HepG2 (cell line): ENCODE data around the gene UNG. TPM values are rescaled to one million over a fixed set of nuclear protein-coding genes. Genes with fewer than 3 reads are reported as not detected.

Experiments used
- ATAC-seq: fragments of 200-7000 bp; cut with Tn5 transposase; 3 replicates; pipeline ENCODE4 v1.9.1; 2020; ENCODE audit warnings: mild to moderate bottlenecking, moderate library complexity
- BruUV-seq: library from RNA; stranded (reverse); fragments of 400-500 nt; replicated peaks from 2 replicates; lab custom pipeline; 2021; lab: Mats Ljungman, UMichigan
- CTCF ChIA-PET: fragments of 300-600 bp; formaldehyde crosslinking; extraction: SDS; loops from one replicate; lab custom pipeline; 2021; ENCODE audit warnings: low total read pairs, inconsistent platforms, low intra/inter-chr PET ratio; lab: Yijun Ruan, JAX
- POLR2A ChIA-PET: fragments of 350-600 bp; sonication (Branson Sonifier 250); formaldehyde crosslinking; loops from one replicate; lab custom pipeline; 2020; ENCODE audit warnings: antibody characterized with exemption, inconsistent platforms; lab: Yijun Ruan, JAX
- DNase-seq: peaks from one replicate; pipeline ENCODE4 v3.0.0-alpha.2; 2015; ENCODE audit warnings: low spot score
- FAIRE-seq: peaks from 3 replicates; lab custom pipeline; 2011; peaks lifted over from hg19 to GRCh38; lab: Jason Lieb, UNC
- H2AFZ ChIP-seq: one replicate; pipeline ENCODE4 v1.6.1; 2011; ENCODE audit warnings: low read length, inconsistent platforms
- H3K27ac ChIP-seq: fragments of 300-600 bp; 3 replicates; pipeline ENCODE4 v1.8.0; 2011; ENCODE audit warnings: mixed run types, mild to moderate bottlenecking, mixed read lengths, low read length, inconsistent platforms; ENCODE audit not compliant: insufficient read depth; ENCODE audit errors: extremely low read length
- H3K27me3 ChIP-seq, 2 experiments: fragments of 200-600 bp in 1 of 2; 2 replicates in 1 of 2; 3 replicates in 1 of 2; pipeline versions ENCODE4 v1.6.0 to v1.8.0; 2011; ENCODE audit warnings: low read length in 2 of 2, mild to moderate bottlenecking in 2 of 2, moderate library complexity in 2 of 2, inconsistent platforms in 1 of 2; ENCODE audit not compliant: insufficient read depth in 2 of 2, control insufficient read depth in 1 of 2
- H3K36me3 ChIP-seq, 2 experiments: fragments of 200-600 bp in 1 of 2; replicated peaks in 1 of 2; 2 replicates in 1 of 2; 3 replicates in 1 of 2; pipeline versions ENCODE4 v1.5.1 to v1.8.0; 2011; ENCODE audit warnings: low read length in 2 of 2, inconsistent platforms in 1 of 2; ENCODE audit not compliant: insufficient read depth in 2 of 2, control insufficient read depth in 1 of 2
- H3K4me1 ChIP-seq: 2 replicates; pipeline ENCODE4 v1.5.1; 2012; ENCODE audit warnings: low read length, inconsistent platforms; ENCODE audit not compliant: insufficient read depth
- H3K4me2 ChIP-seq: 2 replicates; pipeline ENCODE4 v1.6.0; 2011; ENCODE audit warnings: low read depth, low read length, inconsistent platforms
- H3K4me3 ChIP-seq, 3 experiments: fragments of 200-600 bp in 1 of 3; sonication (generic), shearing (Covaris generic) in 1 of 3; replicated peaks in 1 of 3; 2 replicates each; pipeline ENCODE4 v1.5.1; 2011 to 2016; ENCODE audit warnings: low read length in 3 of 3, inconsistent platforms in 2 of 3, low read depth in 2 of 3, mild to moderate bottlenecking in 2 of 3, control low read depth in 1 of 3, mixed read lengths in 1 of 3; ENCODE audit not compliant: insufficient read depth in 1 of 3
- H3K79me2 ChIP-seq: one replicate; pipeline ENCODE4 v1.6.1; 2011; ENCODE audit warnings: low read length, inconsistent platforms; ENCODE audit not compliant: insufficient read depth
- H3K9ac ChIP-seq: 2 replicates; pipeline ENCODE4 v1.6.0; 2011; ENCODE audit warnings: mild to moderate bottlenecking, low read depth, low read length, inconsistent platforms; ENCODE audit not compliant: insufficient read depth
- H3K9me3 ChIP-seq: 2 replicates; pipeline ENCODE4 v1.5.1; 2012; ENCODE audit warnings: mild to moderate bottlenecking, low read length
- H4K20me1 ChIP-seq: 2 replicates; pipeline ENCODE4 v1.6.0; 2011; ENCODE audit warnings: inconsistent platforms, mild to moderate bottlenecking, low read length, moderate library complexity; ENCODE audit not compliant: insufficient read depth
- ARID4A ChIP-seq: sonication (generic); formaldehyde crosslinking; IDR thresholded peaks from 2 replicates; pipeline ENCODE4 v1.5.0; 2020; ENCODE audit warnings: mild to moderate bottlenecking, missing genetic modification reagents, borderline replicate concordance
- ARID5B ChIP-seq: IDR thresholded peaks from 2 replicates; pipeline ENCODE4 v1.4.0; 2020; ENCODE audit warnings: mild to moderate bottlenecking, missing genetic modification reagents
- HMG20B ChIP-seq: conservative IDR thresholded peaks from 2 replicates; pipeline ENCODE4 v1.6.1; 2016; ENCODE audit warnings: missing genetic modification reagents, missing compliant biosample characterization
- MATR3 ChIP-seq: sonication (generic); formaldehyde crosslinking; IDR thresholded peaks from 2 replicates; pipeline ENCODE4 v1.4.0; 2020; ENCODE audit warnings: missing genetic modification reagents
- MEIS1 ChIP-seq: sonication (generic); formaldehyde crosslinking; IDR thresholded peaks from 2 replicates; pipeline ENCODE4 v1.9.0; 2021; ENCODE audit warnings: mild to moderate bottlenecking, missing genetic modification reagents, moderate library complexity, borderline replicate concordance
- PCBP1 ChIP-seq: fragments of 200-400 bp; formaldehyde crosslinking; IDR thresholded peaks from 2 replicates; pipeline ENCODE4 v1.6.1; 2017; ENCODE audit warnings: mild to moderate bottlenecking, low read depth, low read length, borderline replicate concordance
- SMAD1 ChIP-seq: sonication (generic); formaldehyde crosslinking; IDR thresholded peaks from 2 replicates; pipeline ENCODE4 v1.4.0; 2020; ENCODE audit warnings: missing genetic modification reagents, low read depth, mild to moderate bottlenecking, borderline replicate concordance
- ZNF207 ChIP-seq: fragments of 450-650 bp; IDR thresholded peaks from 2 replicates; pipeline ENCODE4 v1.6.1; 2016; ENCODE audit warnings: antibody characterized with exemption, borderline replicate concordance
- ZNF678 ChIP-seq: sonication (generic); formaldehyde crosslinking; IDR thresholded peaks from 2 replicates; pipeline ENCODE4 v1.4.0; 2020; ENCODE audit warnings: mild to moderate bottlenecking, missing genetic modification reagents
- ZNF891 ChIP-seq: sonication (generic); formaldehyde crosslinking; IDR thresholded peaks from 2 replicates; pipeline ENCODE4 v1.5.0; 2020; ENCODE audit warnings: mild to moderate bottlenecking, missing genetic modification reagents
- WGBS: methylation state at CpG from one replicate; pipeline ENCODE4 v1.1.6; 2017; ENCODE audit warnings: low lambda C conversion rate; 5-methylcytosine and 5-hydroxymethylcytosine counted together
- in situ Hi-C: cut with HindIII; loops from 2 replicates; pipeline ENCODE4 v1.10.0; 2017; ENCODE audit warnings: low pct_unique_long_range_greater_than_20kb; ENCODE audit not compliant: extremely low pct_ligation_motif_present
- intact Hi-C: fragments of 100-400 bp; cut with micrococcal nuclease; formaldehyde crosslinking; loops from one replicate; pipeline ENCODE4 v1.10.0; 2022; ENCODE audit not compliant: unreplicated experiment
- polyA plus RNA-seq, 8 experiments: library from polyadenylated mRNA; depleted of rRNA in 3 of 8; stranded (reverse) in 7 of 8; unstranded in 1 of 8; fragments of >200 nt; fragmentation: Illumina TruSeq in 4 of 8; extraction: Trizol in 4 of 8; gene quantifications; 2 replicates each; pipeline versions ENCODE4 v1.2.1 to v1.2.3, GENCODE V29; 2011 to 2016; ENCODE audit warnings: low read depth in 4 of 8, missing spikeins in 1 of 8, mixed read lengths in 1 of 8; ENCODE audit not compliant: insufficient read depth in 1 of 8
- total RNA-seq, 5 experiments: library from RNA; depleted of rRNA; stranded (reverse); fragments of >200 nt; fragmentation: Illumina TruSeq; extraction: Trizol; gene quantifications; 2 replicates each; pipeline ENCODE4 v1.2.3, GENCODE V29; 2016; ENCODE audit warnings: low read depth in 1 of 5
- TF ChIP-seq, protein P1 (sequence below): IDR thresholded peaks from 2 replicates; pipeline ENCODE4 v1.6.1; 2016; ENCODE audit warnings: missing genetic modification reagents, missing compliant biosample characterization

Gene UNG
- total and polyA plus RNA-seq, 2 of the 13 experiments (the other 11 are each of a cell fraction or from before 2014, with no cell fraction given) = 23.3 to 114 TPM

DNA sequence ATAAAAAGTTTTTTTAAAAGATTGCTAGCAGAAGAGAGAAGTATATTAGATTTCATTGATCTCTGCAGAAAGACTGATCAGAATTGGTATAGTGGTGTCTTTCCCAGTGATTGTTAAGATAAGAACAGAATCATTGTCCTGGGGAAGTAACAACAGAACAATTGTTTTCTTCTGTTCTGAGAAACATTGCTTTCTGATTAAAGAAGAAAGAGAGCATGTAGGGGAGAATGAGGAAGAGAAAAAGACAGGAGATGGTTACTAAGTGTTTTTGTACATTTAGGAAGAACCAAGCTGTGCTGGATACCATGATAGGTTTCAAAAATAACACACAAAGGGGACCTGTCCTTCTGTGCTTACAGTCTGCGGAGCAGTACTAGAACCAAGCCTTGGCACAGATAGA is 40.0 kb upstream of the UNG start (continued):
- TF ChIP-seq MATR3 (CRISPR knock-in tag) (no peak), HMG20B (CRISPR knock-in tag) (no peak), ARID5B (CRISPR knock-in tag) (no peak), MEIS1 (CRISPR knock-in tag) (no peak)
- TF ChIP-seq, protein P1, sequence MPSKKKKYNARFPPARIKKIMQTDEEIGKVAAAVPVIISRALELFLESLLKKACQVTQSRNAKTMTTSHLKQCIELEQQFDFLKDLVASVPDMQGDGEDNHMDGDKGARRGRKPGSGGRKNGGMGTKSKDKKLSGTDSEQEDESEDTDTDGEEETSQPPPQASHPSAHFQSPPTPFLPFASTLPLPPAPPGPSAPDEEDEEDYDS (CRISPR knock-in tag) = no peak

DNA sequence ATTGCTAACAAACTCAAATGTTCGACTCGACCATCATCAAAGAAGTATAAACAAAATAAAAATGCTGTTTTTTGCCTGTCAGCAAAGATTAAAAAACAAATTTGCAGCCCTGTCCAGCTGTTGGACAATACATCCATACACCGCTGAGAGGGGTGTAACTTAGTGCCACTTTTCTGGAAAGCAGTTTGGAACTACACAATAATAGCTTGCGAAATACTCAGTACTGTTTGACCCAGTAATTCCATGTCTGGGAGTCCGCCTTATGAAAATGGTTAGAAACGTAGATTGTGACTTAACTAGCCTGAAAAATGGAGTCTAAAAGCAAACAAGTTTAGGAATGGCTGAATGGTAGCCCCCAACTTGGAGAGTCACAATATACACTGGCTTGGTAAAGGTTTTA is 38.6 kb upstream of the UNG start:
- FAIRE-seq = no peak
- CTCF ChIA-PET = no interaction called here
- intact Hi-C loops = no loop called here

More for the DNA sequence above, 38.6 kb upstream of the UNG start:
- H3K4me2 ChIP-seq = no peak overlapping the region
- in situ Hi-C loops = no loop called here
- BruUV-seq = no TSS peak
- H3K9me3 ChIP-seq = no peaks in the 10 kb centered on the region
- peaks cover 1 to 11% of the 10 kb centered on the region in 2 experiments for H3K36me3 ChIP-seq
- no peak overlapping the region for H3K27ac ChIP-seq
- peaks cover 6% of the 10 kb centered on the region for H3K4me1 ChIP-seq
- TF ChIP-seq ZNF891 = no peak
- no peak for TF ChIP-seq ZNF678 (CRISPR knock-in tag)
- no peak for TF ChIP-seq SMAD1 (CRISPR knock-in tag)
- TF ChIP-seq PCBP1 = no peak
- TF ChIP-seq ARID4A (CRISPR knock-in tag) = no peak
- TF ChIP-seq ZNF207 = no peak
- no peaks in the 10 kb centered on the region for H3K27me3 ChIP-seq
- H3K9ac ChIP-seq = no peak overlapping the region
- 98% methylated on average over 6 of the region's 6 CpGs for WGBS
- POLR2A ChIA-PET = no interaction called here
- no peak for ATAC-seq
- no peak for DNase-seq
- no peaks in the 10 kb centered on the region for H4K20me1 ChIP-seq
- no peak overlapping the region for H2AFZ ChIP-seq
- H3K4me3 ChIP-seq = no peak overlapping the region
- no peaks in the 10 kb centered on the region for H3K79me2 ChIP-seq
